ENCODE results near the gene OTUD7B.

OTUD7B gene

DNA sequence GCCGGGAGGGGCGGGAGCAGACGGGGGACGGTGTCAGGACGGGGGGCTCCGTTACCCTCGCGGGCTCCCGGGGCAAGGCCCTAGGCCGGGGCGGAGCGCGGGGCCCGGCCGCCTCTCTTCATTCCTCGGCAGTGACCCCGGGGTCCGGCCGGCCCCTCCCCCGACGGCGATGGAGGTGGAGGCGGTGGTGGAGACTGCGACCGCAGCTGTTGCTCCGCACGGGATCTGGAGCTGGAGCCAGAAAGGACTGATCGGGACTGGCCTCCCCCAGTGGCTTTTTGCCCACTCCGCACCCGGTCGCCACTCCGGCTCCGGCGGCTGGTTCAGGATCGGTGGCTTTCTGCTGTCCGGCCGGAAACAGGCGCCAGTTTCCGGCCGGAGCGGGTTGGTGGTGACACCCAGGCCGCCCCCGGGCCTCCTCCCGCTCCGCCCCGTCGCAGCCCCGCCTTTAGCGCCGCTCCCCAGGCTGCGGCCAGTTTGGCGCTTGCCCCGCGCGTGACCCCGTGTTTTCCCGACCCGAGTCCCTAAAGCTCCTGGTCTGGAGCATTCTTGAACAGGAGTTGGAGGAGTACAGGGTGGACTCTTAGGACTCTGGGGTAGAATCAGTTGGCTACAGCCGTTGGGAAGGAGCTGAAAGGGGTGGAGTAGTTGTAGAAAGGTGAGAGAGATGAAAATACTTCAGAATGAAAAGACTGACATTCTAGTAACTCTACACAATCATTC is at the start of gene OTUD7B:
TSS of gene OTUD7B (minus strand) at position 334 of the 723 bp plus-strand sequence. CDS start 33,216 bp downstream, outside the sequence.
- TF ChIP-seq, protein P1, sequence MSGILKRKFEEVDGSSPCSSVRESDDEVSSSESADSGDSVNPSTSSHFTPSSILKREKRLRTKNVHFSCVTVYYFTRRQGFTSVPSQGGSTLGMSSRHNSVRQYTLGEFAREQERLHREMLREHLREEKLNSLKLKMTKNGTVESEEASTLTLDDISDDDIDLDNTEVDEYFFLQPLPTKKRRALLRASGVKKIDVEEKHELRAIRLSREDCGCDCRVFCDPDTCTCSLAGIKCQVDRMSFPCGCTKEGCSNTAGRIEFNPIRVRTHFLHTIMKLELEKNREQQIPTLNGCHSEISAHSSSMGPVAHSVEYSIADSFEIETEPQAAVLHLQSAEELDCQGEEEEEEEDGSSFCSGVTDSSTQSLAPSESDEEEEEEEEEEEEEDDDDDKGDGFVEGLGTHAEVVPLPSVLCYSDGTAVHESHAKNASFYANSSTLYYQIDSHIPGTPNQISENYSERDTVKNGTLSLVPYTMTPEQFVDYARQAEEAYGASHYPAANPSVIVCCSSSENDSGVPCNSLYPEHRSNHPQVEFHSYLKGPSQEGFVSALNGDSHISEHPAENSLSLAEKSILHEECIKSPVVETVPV (CRISPR knock-in tag; IDR thresholded peaks at IDR 0.05) = no peak
- TF ChIP-seq ARNTL (CRISPR knock-in tag; IDR thresholded peaks at IDR 0.05; ENCODE audit: borderline replicate concordance, low read depth) = no peak
- TF ChIP-seq ZFP3 (CRISPR knock-in tag; IDR thresholded peaks at IDR 0.05) = 0 out of 2 replicates have a peak, but pooled peaks have one; percentile 43
- TF ChIP-seq, protein P2, sequence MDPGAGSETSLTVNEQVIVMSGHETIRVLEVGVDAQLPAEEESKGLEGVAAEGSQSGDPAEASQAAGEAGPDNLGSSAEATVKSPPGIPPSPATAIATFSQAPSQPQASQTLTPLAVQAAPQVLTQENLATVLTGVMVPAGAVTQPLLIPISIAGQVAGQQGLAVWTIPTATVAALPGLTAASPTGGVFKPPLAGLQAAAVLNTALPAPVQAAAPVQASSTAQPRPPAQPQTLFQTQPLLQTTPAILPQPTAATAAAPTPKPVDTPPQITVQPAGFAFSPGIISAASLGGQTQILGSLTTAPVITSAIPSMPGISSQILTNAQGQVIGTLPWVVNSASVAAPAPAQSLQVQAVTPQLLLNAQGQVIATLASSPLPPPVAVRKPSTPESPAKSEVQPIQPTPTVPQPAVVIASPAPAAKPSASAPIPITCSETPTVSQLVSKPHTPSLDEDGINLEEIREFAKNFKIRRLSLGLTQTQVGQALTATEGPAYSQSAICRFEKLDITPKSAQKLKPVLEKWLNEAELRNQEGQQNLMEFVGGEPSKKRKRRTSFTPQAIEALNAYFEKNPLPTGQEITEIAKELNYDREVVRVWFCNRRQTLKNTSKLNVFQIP (CRISPR knock-in tag; IDR thresholded peaks at IDR 0.05; ENCODE audit: borderline replicate concordance, low read depth) = 0 out of 2 replicates have a peak, but pooled peaks have one; percentile 62
- no peak for TF ChIP-seq RARB (CRISPR knock-in tag; IDR thresholded peaks at IDR 0.05)
- TF ChIP-seq ESRRG (CRISPR knock-in tag; IDR thresholded peaks at IDR 0.05) = no peak
- no peak for TF ChIP-seq SNAI2 (CRISPR knock-in tag; IDR thresholded peaks at IDR 0.05)
- no peak for TF ChIP-seq ISL1 (CRISPR knock-in tag; IDR thresholded peaks at IDR 0.05)
- TF ChIP-seq ZC3H10 (CRISPR knock-in tag; IDR thresholded peaks at IDR 0.05) = 0 out of 2 replicates have a peak, but pooled peaks have one; percentile 4
- no peak for TF ChIP-seq OSR1 (CRISPR knock-in tag; IDR thresholded peaks at IDR 0.05)
- 0 out of 2 replicates have a peak, but pooled peaks have one; percentile 79 for TF ChIP-seq CSDC2 (CRISPR knock-in tag; IDR thresholded peaks at IDR 0.05)
- no peak for TF ChIP-seq TOX (CRISPR knock-in tag; IDR thresholded peaks at IDR 0.05; ENCODE audit: borderline replicate concordance)
- TF ChIP-seq, protein P3, sequence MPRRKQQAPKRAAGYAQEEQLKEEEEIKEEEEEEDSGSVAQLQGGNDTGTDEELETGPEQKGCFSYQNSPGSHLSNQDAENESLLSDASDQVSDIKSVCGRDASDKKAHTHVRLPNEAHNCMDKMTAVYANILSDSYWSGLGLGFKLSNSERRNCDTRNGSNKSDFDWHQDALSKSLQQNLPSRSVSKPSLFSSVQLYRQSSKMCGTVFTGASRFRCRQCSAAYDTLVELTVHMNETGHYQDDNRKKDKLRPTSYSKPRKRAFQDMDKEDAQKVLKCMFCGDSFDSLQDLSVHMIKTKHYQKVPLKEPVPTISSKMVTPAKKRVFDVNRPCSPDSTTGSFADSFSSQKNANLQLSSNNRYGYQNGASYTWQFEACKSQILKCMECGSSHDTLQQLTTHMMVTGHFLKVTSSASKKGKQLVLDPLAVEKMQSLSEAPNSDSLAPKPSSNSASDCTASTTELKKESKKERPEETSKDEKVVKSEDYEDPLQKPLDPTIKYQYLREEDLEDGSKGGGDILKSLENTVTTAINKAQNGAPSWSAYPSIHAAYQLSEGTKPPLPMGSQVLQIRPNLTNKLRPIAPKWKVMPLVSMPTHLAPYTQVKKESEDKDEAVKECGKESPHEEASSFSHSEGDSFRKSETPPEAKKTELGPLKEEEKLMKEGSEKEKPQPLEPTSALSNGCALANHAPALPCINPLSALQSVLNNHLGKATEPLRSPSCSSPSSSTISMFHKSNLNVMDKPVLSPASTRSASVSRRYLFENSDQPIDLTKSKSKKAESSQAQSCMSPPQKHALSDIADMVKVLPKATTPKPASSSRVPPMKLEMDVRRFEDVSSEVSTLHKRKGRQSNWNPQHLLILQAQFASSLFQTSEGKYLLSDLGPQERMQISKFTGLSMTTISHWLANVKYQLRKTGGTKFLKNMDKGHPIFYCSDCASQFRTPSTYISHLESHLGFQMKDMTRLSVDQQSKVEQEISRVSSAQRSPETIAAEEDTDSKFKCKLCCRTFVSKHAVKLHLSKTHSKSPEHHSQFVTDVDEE (CRISPR knock-in tag; IDR thresholded peaks at IDR 0.05) = peak; percentile 60; the same call in 1 of the 2 replicates
- TF ChIP-seq, protein P4, sequence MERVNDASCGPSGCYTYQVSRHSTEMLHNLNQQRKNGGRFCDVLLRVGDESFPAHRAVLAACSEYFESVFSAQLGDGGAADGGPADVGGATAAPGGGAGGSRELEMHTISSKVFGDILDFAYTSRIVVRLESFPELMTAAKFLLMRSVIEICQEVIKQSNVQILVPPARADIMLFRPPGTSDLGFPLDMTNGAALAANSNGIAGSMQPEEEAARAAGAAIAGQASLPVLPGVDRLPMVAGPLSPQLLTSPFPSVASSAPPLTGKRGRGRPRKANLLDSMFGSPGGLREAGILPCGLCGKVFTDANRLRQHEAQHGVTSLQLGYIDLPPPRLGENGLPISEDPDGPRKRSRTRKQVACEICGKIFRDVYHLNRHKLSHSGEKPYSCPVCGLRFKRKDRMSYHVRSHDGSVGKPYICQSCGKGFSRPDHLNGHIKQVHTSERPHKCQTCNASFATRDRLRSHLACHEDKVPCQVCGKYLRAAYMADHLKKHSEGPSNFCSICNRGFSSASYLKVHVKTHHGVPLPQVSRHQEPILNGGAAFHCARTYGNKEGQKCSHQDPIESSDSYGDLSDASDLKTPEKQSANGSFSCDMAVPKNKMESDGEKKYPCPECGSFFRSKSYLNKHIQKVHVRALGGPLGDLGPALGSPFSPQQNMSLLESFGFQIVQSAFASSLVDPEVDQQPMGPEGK (CRISPR knock-in tag; IDR thresholded peaks at IDR 0.05; ENCODE audit: borderline replicate concordance) = no peak
- peak; percentile 33; the same call in 1 of the 2 replicates for TF ChIP-seq ZNF70 (CRISPR knock-in tag; IDR thresholded peaks at IDR 0.05)
- no peak for TF ChIP-seq GLIS3 (CRISPR knock-in tag; IDR thresholded peaks at IDR 0.05)
- no peak for TF ChIP-seq ZFP30 (CRISPR knock-in tag; IDR thresholded peaks at IDR 0.05)
- TF ChIP-seq BACH2 (CRISPR knock-in tag; IDR thresholded peaks at IDR 0.05; ENCODE audit: borderline replicate concordance) = no peak
- no peak for TF ChIP-seq TCF4 (CRISPR knock-in tag; IDR thresholded peaks at IDR 0.05; ENCODE audit: borderline replicate concordance)
- TF ChIP-seq, protein P5, sequence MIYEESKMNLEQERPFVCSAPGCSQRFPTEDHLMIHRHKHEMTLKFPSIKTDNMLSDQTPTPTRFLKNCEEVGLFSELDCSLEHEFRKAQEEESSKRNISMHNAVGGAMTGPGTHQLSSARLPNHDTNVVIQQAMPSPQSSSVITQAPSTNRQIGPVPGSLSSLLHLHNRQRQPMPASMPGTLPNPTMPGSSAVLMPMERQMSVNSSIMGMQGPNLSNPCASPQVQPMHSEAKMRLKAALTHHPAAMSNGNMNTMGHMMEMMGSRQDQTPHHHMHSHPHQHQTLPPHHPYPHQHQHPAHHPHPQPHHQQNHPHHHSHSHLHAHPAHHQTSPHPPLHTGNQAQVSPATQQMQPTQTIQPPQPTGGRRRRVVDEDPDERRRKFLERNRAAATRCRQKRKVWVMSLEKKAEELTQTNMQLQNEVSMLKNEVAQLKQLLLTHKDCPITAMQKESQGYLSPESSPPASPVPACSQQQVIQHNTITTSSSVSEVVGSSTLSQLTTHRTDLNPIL (CRISPR knock-in tag; IDR thresholded peaks at IDR 0.05; ENCODE audit: low read depth) = no peak
- no peak for TF ChIP-seq ZNF8 (CRISPR knock-in tag; IDR thresholded peaks at IDR 0.05)
- no peak for TF ChIP-seq ZNF565 (CRISPR knock-in tag; conservative IDR thresholded peaks at IDR 0.05; ENCODE audit: low read depth)
- TF ChIP-seq PPARA (CRISPR knock-in tag; IDR thresholded peaks at IDR 0.05; ENCODE audit: borderline replicate concordance) = no peak
- ATAC-seq = peak; percentile 90

DNA sequence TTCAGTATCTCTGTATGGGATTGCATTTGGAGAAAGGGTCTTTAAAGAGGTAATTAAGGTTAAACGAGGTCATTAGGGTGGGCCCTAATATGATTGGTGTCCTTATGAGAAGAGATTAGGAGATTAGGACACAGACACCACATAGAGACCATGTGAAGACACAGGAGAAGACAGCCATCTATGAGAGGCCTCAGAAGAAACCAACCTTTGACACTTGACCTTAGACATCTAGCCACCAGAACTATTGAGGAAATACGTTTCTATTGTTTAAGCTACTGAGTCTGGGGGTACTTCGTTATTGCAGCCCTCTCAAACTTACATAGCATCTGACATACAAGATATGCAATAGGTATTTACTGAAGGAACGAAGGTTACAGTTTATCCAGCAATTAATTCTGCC is 49.7 kb upstream of the OTUD7B start:
- no peak for ATAC-seq
- TF ChIP-seq, protein P4 (CRISPR knock-in tag; IDR thresholded peaks at IDR 0.05; ENCODE audit: borderline replicate concordance) = no peak
- no peak for TF ChIP-seq ISL1 (CRISPR knock-in tag; IDR thresholded peaks at IDR 0.05)
- TF ChIP-seq, protein P5 (CRISPR knock-in tag; IDR thresholded peaks at IDR 0.05; ENCODE audit: low read depth) = no peak
- TF ChIP-seq, protein P1 (CRISPR knock-in tag; IDR thresholded peaks at IDR 0.05) = no peak
- no peak for TF ChIP-seq TOX (CRISPR knock-in tag; IDR thresholded peaks at IDR 0.05; ENCODE audit: borderline replicate concordance)
- TF ChIP-seq GLIS3 (CRISPR knock-in tag; IDR thresholded peaks at IDR 0.05) = no peak
- no peak for TF ChIP-seq RARB (CRISPR knock-in tag; IDR thresholded peaks at IDR 0.05)
- no peak for TF ChIP-seq ZFP3 (CRISPR knock-in tag; IDR thresholded peaks at IDR 0.05)
- no peak for TF ChIP-seq ZNF8 (CRISPR knock-in tag; IDR thresholded peaks at IDR 0.05)
- TF ChIP-seq ARNTL (CRISPR knock-in tag; IDR thresholded peaks at IDR 0.05; ENCODE audit: borderline replicate concordance, low read depth) = no peak
